Left renal pelvis (tissue), 4 donors: ENCODE data around the gene CLDN18. TPM values are rescaled to one million over a fixed set of nuclear protein-coding genes. Genes with fewer than 3 reads are reported as not detected.
A peak's percentile ranks its signal among the peaks of the same experiment; 100 is the strongest.

Experiments used
- DNase-seq, 4 donors: peaks; one replicate each; pipeline ENCODE4 v3.0.0-alpha.2; 2013; ENCODE audit warnings: low read depth in 4 of 4, low spot score in 3 of 4
- polyA plus RNA-seq, 4 donors: library from polyadenylated mRNA; unstranded; fragments of 120-200 nt; gene quantifications; one replicate each; pipeline ENCODE4 v1.2.1, GENCODE V29; 2013; ENCODE audit not compliant: insufficient read length in 4 of 4

CLDN18 gene
- 1 to 10 TPM in 3 of 4 donors, under 1 TPM in 1; 0.67 to 2.2 (median 1.9) TPM for polyA plus RNA-seq

GRCh38 chr3:138009476-138010272, at the start of gene CLDN18:
Gene CLDN18, plus strand, starts transcription at chr3:138010165. Its CDS starts 61 bp downstream, at chr3:138010226.
- no peak for DNase-seq

DNA sequence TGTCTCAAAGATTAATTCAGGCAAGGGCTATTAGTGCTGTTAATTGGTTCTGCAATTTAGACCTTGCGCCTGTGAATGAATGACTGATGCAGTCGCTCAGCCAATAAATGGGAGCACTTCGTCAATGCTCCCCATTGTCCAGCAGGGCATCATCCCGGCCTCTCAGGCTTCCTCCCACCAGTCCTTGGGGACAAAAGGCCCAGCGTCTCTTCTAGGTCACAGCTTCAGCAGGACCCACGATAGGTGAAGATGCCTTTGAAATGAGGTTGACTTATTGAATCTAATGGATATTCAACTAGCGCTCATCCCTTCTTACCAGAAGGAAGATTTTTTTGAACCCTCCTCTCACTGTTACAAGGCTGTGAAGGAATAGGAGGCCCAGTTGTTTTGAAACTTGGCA, 47.7 kb upstream of the CLDN18 start:
- DNase-seq = no peak

GRCh38 chr3:137963463-137963862, 46.5 kb upstream of the CLDN18 start:
- no peak for DNase-seq

DNA sequence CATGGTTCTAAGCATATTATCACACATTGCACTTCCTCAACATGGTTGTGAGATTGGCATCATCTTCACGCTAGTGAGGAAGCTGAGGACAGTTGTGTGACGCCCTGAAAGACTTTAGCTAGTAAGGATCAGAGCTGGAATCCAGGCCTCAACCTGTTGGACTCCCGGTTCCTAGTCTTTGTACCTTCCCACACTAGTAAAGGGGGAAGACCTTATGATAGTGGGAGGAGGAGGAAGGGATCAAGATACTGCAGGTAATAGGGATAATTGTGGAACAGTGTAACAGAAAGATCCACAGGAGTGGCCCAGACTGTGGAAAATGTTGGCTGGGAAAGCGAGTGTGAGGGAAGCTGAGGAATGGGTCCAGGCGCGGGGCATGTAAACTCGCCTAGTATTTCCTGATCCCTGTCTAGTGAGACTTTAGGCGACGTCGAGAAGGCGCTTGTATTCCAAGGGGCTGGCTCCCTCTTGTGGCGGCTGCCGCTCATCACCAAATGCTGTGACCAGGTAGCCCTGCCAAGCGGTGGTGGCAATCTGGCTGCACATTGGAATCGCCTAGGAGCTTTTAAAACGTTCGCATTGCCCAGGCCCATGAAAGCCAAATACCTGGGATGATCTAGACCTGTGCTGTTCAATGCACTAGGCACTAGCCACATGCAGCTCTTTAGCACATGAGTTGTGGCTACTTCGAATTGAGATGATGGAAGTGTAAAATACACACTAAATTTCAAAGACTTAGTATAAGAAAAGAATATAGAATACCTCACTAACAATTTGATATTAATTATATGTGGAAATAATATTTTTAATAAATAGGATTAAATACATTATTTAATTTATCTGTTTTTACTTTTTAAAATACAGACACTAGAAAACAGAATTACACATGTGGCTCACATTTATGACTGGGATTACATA, 38.8 kb upstream of the CLDN18 start:
- DNase-seq = peak in 3 of 4 donors; percentile 8 to 29 (median 29)

DNA sequence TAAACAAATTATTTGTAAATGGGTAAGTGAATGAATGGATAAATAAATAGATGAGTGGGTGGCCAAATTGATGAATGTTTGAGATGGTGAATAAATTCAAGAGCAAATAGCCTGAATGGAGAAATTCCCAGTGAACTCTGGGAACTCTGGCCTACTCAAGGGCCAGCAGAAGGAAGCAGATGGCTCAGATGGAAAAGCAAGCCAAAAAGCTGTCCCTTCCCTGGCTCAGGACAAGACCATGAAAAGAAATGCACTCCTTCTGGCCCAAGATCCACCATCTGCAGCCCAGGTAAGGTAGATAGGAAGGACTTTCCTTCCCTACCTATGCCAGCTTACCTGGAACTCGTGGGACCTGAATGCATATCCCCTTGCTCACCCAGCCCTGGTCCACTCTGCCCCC, 37.6 kb upstream of the CLDN18 start:
- DNase-seq = no peak

- DNase-seq = no peak
Observed at GRCh38 chr3:137978328-137978727, 31.6 kb upstream of the CLDN18 start.

- DNase-seq = no peak
Observed at GRCh38 chr3:137987723-137988122, 22.2 kb upstream of the CLDN18 start.

GRCh38 chr3:137988152-137988551, 21.8 kb upstream of the CLDN18 start:
- DNase-seq = no peak

- no peak for DNase-seq
Observed at GRCh38 chr3:137988982-137989381, 21.0 kb upstream of the CLDN18 start.

DNA sequence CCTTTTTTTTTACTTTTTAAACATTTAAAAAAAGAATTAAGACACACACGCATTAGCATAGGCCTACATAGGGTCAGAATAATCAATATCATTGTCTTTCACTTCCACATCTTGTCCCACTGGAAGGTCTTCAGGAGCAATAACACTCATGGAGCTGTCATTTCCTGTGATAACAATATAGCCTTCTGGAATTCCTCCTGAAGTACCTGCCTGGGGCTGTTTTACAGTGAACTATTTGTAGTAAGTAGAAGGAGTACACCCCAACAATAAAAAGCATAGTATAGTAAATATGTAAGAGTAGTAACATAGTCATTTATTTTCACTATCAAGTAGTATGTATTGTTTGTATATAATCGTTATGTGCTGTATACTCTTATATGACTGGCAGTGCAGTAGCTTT, 19.5 kb upstream of the CLDN18 start:
- DNase-seq = no peak

- DNase-seq = no peak
Observed at GRCh38 chr3:137992592-137992991, 17.4 kb upstream of the CLDN18 start.

DNA sequence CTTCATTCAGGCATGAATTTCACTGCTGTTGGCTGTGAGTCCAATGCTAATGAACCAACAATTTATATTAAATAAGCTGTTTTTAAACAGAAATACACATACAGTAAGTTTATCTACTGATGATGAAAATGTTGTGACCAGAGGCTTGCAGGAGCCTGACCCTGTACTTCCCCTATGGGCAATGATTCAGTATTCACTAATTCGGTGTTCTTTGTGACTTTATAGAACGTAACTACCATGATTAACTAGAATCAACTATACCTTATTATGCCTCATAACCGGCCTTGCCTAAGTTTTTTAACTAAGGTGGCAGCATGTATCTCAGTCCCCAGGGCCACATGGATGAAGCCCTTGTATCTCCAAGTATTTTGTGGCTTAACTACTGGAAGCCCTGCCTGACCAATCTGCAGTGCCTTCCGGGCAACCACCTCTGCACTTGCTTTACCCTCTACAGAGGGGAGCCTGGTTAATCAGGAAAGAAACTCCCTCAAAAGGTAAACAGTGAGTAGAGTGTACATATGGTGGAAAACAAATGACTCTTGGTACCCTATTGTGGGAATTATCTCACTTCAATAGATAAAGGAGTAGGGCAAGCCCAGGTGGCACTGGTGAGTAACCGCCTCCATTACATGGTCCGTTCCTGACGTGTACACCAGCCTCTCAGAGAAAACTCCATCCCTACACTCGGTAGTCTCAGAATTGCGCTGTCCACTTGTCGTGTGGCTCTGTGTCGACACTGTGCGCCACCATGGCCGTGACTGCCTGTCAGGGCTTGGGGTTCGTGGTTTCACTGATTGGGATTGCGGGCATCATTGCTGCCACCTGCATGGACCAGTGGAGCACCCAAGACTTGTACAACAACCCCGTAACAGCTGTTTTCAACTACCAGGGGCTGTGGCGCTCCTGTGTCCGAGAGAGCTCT, 11.6 kb upstream of the CLDN18 start:
- DNase-seq = no peak

GRCh38 chr3:138003069-138003468, 6.9 kb upstream of the CLDN18 start:
- DNase-seq = no peak

DNA sequence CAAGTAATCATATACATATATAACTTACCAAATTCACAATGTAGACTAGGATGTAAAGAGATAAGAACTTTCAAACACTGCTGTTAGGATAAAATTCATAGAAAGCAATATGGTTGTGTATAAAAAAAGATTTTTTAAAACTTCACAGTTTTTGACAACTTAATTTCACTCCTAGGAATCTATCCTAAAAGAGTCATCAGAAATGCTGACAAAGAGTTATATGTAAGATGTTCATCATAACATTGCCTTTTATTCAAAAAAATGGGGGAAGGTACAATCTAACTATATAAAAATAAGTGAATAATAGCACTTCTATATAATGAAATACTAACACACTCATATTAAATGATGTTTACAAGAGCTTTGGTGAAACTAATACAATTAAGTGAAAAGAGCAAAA, 4.3 kb upstream of the CLDN18 start:
- DNase-seq = no peak

DNA sequence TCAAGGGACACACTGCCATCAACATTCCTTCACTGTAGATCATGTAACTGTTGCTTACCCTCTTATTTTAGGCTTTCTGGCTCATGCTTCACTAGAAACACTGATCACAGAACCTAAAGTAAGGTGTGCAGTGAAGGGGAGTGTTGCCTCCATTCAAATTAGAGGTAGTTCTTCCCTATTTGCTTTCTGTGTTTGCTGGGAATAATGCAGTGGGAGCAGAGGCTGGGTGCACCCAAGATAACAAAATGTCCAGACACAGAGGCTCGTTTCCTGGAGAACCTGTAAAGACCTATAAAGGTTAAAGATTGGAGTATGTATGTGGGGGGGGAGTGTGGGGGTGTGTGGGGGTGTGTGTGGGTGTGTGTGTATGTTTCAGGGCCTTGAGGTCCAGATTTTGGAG, 2.1 kb upstream of the CLDN18 start:
- DNase-seq = no peak

DNA sequence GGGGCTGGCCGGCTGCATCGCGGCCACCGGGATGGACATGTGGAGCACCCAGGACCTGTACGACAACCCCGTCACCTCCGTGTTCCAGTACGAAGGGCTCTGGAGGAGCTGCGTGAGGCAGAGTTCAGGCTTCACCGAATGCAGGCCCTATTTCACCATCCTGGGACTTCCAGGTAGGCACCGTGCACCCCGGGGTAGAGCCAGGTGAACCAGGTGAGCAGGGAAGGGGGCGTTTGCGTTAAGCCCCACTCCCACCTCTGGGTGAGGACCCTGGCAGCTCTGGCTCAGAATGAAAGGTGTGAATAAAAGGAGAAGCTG, 267 bp downstream of the CLDN18 start:
- no peak for DNase-seq

- DNase-seq = no peak
Observed at GRCh38 chr3:138011722-138012121, 1.8 kb downstream of the CLDN18 start.

DNA sequence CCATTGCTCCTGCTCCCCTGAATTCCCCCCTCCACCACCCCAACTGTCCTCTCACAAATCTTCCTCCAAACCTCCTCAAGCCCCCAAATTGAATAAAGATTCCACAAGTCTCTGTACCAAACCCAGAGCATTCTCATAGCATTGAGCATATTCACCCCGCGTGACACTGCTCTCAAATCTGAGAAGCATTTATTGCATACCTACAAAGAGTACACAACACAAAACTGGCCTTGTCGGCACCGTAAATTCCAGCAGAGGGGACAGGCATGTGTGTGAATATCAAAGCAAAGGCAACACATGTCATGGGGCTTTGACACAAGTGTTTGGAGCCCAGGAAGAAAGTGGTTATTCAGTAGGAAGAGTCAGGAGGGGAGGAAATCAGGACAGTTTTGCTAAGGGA, 2.6 kb downstream of the CLDN18 start:
- DNase-seq = no peak

DNA sequence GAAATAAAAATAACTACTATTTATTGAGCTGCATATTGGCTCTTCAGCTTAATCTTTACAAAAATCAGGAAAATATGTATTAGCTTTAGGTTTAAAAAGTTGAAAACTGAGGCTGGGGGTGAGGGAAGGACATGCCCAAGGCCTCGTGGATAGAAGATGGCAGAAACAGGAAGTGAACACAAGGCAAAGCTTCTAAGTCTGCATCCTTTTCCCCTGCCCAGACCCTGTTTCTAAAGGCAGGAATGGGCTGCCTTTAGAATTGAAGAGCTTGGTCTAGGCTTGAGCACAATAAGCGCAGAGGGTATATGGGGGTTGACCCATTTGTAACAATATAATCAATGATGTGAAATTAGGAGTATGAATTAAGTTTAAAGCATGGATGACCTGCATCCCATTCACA, 6.1 kb downstream of the CLDN18 start:
- DNase-seq = no peak

DNA sequence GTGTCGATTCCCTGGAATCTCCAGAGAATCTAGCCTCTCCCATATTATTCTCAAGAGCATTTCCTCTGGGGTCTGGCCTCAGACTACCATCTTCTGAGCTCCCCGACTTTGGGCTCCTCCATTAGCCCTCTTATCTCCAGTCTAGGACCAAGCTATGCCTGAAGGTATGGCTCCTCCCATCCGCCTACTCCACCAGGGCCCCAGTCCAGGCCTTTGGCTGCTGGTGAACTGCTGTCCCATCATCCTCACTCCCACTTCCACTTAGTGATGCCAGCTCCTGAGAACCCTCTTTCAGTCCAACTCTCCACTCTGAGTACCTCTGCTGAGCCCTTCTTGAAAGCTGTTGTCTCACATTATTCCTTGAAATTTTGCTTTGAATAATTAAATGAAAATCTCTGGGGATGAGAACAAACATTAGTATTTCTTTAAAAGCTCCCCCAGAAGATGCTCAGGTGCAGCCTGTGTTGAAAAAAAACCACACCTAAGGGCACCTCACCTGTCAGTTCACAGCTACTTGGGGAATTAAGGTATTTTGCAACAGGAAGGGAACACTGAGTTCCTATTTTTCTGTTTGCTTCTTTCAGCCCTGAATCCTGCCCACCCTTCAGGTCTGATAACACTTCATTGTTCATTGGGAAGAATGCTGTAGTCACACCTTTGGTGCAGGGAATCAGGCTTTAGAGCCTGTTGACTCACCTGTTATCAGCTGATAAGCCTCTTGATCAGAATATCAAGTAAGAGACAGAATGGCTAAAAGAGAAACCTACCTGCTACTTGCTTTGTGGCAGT, 9.5 kb downstream of the CLDN18 start:
- no peak for DNase-seq
